NCI-H510A treated with DMSO at 0.1 percent for 48 hours (cell line): ENCODE data around the gene GPHB5.
A peak's percentile ranks its signal among the peaks of the same experiment; 100 is the strongest.
"Not testable (repeated sequence)": the region's sequence is repeated elsewhere in the genome, so short reads cannot be mapped to it uniquely, and the experiment has no call there.

Source experiments
- DNase-seq: peaks from one replicate; lab custom pipeline; 2025; lab: John Stamatoyannopoulos, UW

Gene GPHB5

DNA sequence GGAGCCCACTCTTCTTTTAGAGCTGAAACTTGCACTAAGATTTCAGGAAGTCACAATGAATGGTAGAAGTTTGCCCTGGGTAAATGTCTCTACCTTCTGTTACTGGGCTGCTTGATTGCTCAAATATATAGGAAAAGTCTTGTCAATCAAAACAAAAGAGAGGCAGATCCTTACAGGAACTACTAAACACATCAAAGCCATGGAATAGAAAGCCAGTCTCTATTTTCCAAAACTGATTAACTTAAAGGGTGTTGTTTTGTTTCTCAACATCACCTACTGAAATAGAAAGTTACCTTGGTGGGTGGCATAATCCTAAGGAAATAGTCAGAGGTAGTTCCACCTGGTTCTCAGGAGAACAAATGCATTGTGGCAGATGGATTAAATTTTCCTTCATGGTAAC, at the start of gene GPHB5:
TSS of gene GPHB5 (minus strand) at position 101 of the 400 bp plus-strand sequence. CDS start 1,086 bp downstream, outside the sequence.
- DNase-seq: no peak

DNA sequence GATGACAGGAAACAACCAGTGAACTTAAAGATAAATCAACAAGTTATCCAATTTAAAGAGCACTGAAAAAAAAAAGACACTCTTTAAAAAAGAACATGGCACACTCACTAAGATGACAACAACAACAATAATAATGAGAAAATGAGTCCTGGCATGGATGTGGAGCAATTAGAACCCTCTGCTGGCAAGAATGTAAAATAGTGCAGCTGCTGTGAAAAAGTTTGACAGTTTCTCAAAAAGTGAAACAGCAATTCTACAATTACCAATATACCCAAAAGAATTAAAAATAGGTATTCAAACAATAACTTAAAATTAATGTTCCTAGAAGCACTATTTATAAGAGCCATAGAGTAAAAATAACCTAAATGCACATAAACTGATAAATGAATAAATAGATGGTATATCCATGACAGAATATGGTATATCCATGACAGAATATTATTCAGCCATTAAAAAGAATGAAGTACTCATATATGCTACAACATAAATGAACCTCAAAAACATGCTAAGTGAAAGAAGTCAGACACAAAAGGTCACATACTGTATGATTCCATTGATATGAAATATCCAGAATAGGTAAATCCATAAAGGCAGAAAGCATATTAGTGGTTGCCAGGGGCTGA, 49.1 kb upstream of the GPHB5 start:
- DNase-seq: no peak

- no peak for DNase-seq
Measured at GRCh38 chr14:63362389-63362819, 43.7 kb upstream of the GPHB5 start.

DNA sequence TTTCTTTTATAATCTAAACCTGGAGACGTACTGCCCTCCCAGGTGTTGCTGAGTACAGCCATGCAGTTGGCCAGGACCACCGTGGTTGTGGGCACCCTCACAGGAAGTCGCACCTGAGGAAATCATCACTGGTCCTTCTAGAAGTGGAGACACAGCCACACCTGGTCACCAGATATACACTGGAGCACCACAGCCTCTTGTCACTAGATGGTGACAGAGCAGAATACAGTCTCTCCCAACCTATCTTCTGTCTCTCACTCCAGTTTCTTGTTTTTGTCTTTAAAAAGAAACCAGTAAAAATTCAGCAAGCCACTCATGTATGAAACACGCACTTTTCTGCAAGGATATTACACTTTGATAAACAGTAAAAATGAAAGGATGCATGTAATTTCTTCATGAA, 43.1 kb upstream of the GPHB5 start:
- no peak for DNase-seq

- DNase-seq: no peak
Measured at GRCh38 chr14:63357841-63358240, 39.1 kb upstream of the GPHB5 start.

DNA sequence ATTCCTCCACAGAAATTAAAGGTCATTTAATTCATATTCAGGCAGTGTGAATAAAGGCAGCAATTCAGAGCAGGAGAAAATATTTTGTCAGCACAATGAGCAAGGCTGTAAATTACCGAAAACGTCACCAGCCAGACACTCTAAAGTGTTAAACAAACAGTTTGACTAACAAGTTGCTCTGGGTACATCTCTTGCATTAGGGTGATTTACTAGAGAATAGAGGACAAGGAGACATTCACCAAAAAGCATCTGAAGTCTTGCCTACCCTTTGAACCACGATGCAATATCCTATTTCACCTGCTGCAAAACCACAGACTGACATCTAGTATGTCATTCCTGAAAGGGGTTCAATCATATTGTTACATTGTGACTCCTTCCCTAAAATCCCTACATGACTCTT, 27.1 kb upstream of the GPHB5 start:
- DNase-seq: peak; percentile 57

- DNase-seq: no peak
Measured at GRCh38 chr14:63344336-63344735, 25.6 kb upstream of the GPHB5 start.

GRCh38 chr14:63343878-63344277, 25.1 kb upstream of the GPHB5 start:
- no peak for DNase-seq

DNA sequence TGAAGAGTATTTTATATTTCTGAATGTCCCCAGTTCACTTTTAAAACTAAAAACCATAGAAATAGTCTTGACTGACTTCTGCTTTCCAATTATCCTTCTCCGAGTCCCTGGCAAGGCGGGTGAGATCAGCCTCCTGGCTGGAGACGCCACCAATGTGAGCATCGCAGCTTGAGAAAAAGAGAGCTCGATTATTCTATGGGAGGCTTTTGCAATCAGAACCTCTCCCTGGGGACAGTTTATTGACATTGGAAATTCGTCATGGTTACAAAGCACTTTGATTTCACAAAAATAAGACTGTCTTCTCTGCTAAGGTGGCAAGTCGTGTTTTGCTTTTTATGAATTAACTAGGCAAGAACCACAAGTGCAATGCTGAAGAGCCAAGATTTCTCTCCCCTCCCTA, 23.6 kb upstream of the GPHB5 start:
- DNase-seq: no peak

DNA sequence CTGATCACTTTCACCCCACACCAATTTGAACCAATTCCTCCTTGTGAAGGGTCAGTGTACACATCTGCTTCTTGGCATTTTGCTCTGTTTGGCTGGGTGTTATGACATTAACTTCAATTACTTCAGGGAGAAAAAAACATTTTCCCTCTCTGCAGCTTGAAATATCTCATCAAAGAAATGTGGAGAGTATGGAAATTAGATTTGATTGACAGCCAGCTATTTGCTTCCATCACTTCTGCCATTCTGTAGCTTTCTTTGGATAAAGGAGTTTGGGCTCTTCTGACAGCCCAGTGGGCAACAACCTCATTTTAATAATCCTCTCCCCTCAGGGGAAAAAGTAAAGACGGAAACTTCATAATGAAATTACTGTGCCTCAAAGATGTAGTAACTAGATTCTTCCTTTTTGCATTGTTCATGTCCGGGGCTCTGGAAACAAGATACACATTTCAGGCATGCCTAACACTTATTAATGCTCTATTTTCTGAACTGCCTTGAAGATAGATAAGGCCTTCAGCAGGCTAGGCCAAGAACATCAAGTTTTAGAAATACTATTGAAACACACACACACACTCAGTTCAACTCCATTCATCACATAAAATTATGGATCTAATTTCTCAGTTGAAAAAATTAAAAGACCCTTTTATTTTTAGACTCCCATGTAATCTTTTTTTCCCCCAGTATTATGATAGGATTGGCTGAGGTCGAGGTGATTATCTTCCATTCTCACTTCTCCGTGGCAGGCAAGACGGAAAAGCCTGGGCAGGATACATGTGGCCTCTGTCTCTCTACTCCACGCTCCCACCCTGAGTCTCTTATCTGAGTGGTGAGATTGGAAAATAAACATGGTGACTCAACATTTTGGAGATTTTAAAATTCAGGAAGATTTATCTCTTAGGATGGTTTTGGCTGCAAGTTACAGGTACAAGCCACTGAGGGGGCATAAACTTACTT, 10.3 kb upstream of the GPHB5 start:
- DNase-seq: no peak

- DNase-seq: no peak
Measured at GRCh38 chr14:63326840-63327239, 8.1 kb upstream of the GPHB5 start.

- no peak for DNase-seq
Measured at GRCh38 chr14:63322897-63323573, 4.3 kb upstream of the GPHB5 start.

DNA sequence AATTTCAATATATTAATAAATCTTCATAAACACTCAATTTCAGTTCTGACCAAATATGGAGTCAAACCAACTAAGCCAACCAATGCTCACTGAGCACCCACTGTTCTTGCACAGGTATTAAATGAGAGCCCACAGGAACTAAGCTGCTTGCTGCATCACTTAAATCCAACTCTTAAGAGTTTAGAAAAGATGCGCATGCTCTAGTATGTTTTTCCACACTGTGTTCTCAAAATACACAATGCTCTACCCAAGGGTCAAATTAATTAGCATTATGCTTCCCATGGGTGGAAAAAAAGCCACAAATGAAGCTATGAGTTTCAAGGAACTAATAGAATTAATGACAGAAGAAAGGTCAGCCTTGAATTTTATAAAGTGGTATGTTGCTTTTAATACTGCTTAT, 3.7 kb upstream of the GPHB5 start:
- no peak for DNase-seq

GRCh38 chr14:63308723-63309317, 9.9 kb downstream of the GPHB5 start:
- DNase-seq: peak; percentile 80

DNA sequence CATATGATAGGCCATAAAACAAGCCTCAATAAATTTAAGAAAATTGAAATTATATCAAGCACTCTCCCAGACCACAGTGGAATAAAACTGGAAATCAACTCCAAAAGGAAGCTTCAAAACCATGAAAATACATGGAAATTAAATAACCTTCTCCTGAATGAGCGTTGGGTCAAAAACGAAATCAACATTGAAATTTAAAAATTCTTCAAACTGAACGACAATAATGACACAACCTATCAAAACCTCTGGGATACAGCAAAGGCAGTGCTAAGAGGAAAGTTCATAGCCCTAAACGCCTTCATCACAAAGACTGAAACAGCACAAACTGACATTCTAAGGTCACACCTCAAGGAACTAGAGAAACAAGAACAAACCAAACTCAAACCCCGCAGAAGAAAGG, 14.3 kb downstream of the GPHB5 start:
- DNase-seq: not testable (repeated sequence)

DNA sequence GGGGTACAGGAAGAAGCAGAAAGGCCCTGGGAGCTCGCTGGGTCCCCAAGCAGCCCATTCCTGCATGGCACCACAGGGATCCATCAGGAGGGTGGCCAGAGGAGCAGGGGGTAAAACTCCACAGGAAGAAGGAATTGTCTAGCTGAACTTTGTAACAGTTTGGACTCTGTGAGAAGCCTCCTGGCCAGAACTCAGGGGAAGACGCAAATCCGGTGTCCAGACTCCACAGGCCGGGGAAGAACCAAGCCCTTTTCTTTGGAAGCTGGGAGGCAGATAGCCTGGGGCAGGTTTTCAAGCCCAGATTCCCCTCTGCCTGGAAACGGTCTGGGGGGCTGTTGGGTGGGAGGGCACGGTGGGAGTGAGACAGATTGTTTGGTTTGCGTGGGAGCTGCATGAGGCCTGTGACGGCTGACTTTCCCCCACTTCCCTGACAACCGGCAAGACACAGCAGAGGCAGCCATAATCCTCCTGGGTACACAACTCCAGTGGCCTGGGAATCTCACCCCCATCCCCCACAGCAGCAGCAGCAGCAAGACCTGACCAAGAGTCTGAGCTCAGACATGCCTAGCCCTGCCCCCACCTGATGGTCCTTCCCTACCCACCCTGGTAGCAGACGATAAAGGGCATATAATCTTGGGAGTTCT, 16.7 kb downstream of the GPHB5 start:
- no peak for DNase-seq

GRCh38 chr14:63300854-63301253, 17.9 kb downstream of the GPHB5 start:
- no peak for DNase-seq

DNA sequence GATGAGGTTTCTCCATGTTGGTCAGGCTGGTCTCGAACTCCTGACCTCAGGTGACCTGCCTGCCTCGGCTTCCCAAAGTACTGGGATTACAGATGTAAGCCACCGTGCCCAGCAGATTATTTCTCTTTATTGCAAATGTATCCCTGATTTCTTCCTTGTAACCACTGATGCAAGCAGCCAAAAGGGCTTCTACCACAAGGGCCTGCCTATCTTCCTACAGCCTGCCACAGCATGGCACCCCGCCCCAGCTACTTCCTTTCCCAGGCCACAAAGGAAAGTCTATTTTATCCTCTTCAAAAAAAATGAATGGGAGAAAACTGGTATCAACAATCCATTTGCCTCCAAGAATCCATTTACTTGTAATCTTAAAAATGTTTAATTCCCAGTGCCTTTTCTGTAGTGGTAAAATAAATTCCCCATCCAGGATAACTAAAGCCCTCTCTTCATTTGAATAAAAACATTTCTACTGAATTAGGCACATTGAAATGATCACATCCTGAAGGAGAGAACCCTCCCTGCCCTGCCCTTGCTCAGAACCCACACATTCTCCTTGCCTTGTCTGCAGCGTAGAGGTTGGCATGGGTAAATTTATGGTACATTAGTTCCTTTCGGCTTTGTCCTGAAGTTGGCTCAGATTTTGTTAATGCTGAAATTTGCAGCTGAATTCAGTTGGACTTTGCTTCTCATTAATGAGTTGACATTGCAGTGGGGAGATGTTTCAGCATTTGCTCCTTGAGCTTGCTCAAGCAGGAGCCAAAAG, 19.2 kb downstream of the GPHB5 start:
- DNase-seq: no peak

DNA sequence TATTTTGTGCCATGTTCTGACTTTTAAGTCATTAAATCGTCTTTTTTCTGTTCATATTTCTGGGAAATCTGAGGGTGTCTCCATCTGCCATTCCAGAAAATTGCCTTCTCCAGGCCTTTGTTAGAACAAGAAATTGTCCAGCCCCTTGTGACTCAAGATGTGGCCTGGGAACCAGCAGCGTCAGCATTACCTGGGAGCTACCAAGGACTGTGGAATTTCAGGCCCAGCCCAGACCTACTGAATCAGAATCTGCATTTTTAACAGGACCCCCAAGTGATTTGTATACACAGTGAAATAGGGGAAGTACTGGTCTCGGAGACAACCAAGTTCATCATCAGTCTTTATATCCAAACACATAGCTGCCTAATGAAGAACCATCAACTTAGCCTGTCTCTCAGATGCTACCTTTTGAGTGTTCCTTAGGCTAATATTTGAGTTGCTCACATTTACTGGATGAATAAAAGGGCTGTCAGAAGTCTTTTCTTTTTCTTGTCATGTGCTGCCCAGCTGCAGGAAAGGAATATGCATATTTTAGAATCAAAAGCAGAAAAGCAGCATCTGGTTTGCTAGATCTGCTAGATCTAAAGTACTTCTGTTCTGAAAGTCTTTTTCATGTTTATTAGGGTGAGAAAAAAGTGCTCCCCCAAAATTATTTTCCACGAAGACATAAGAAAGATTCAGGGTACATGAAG, 21.2 kb downstream of the GPHB5 start:
- DNase-seq: no peak

- no peak for DNase-seq
Measured at GRCh38 chr14:63296060-63296563, 22.6 kb downstream of the GPHB5 start.
